OCI-LY3 (cell line): ENCODE measurements around the gene GLB1L3.

Experiments used
- H2AFZ ChIP-seq: fragments of 200-600, 300-600 bp; shearing (Covaris generic); 2 replicates; pipeline ENCODE4 v1.6.0; 2014; ENCODE audit warnings: antibody characterized with exemption, low read depth, low read length
- H3K27ac ChIP-seq: fragments of 200-600, 300-600 bp; sonication (generic); 2 replicates; pipeline ENCODE4 v1.5.1; 2014; ENCODE audit warnings: mild to moderate bottlenecking, low read length, moderate library complexity, mixed read lengths
- H3K27me3 ChIP-seq: fragments of 200-600, 300-600 bp; sonication (generic); 2 replicates; pipeline ENCODE4 v1.6.1; 2014; ENCODE audit warnings: low read depth, low read length, mixed read lengths
- H3K36me3 ChIP-seq: fragments of 200-600, 300-600 bp; sonication (generic); replicated peaks from 2 replicates; pipeline ENCODE3; 2014; ENCODE audit warnings: low read depth, low read length, mixed read lengths
- H3K4me1 ChIP-seq: fragments of 300-600, 200-600 bp; sonication (generic); 2 replicates; pipeline ENCODE4 v1.6.1; 2014; ENCODE audit warnings: low read length, mixed read lengths
- H3K4me2 ChIP-seq: fragments of 200-600, 300-600 bp; sonication (generic); 2 replicates; pipeline ENCODE4 v1.6.1; 2014; ENCODE audit warnings: low read length, mixed read lengths
- H3K4me3 ChIP-seq: fragments of 300-600, 200-600 bp; sonication (generic); 2 replicates; pipeline ENCODE4 v1.5.1; 2014; ENCODE audit warnings: antibody characterized with exemption, mild to moderate bottlenecking, low read length, moderate library complexity
- H3K79me2 ChIP-seq: fragments of 300-600, 200-600 bp; shearing (Covaris generic); 2 replicates; pipeline ENCODE4 v1.6.1; 2014; ENCODE audit warnings: mild to moderate bottlenecking, low read length, mixed read lengths
- H3K9ac ChIP-seq: fragments of 300-600, 200-600 bp; shearing (Covaris generic); 2 replicates; pipeline ENCODE4 v1.6.0; 2014; ENCODE audit warnings: mild to moderate bottlenecking, low read length, moderate library complexity
- H3K9me3 ChIP-seq: fragments of 200-600, 300-600 bp; shearing (Covaris generic); 2 replicates; pipeline ENCODE4 v1.6.1; 2014; ENCODE audit warnings: low read length, mixed read lengths; ENCODE audit not compliant: insufficient read depth
- H4K20me1 ChIP-seq: fragments of 200-600, 300-600 bp; sonication (generic); 2 replicates; pipeline ENCODE4 v1.6.1; 2016; ENCODE audit warnings: low read length, mixed read lengths; ENCODE audit not compliant: insufficient read depth
- CTCF ChIP-seq: fragments of 200-600, 300-600 bp; sonication (generic); IDR thresholded peaks from 2 replicates; pipeline ENCODE4 v1.5.1; 2014; ENCODE audit warnings: antibody characterized with exemption, low read length, low read depth
- EZH2phosphoT487 ChIP-seq: fragments of 200-600 bp; shearing (Covaris generic); IDR thresholded peaks from 2 replicates; pipeline ENCODE4 v1.6.1; 2018; ENCODE audit warnings: antibody characterized with exemption, mixed run types, low read depth

GLB1L3 gene

GRCh38 chr11:134275534-134276395 lies at the start of gene GLB1L3:
Gene GLB1L3, plus strand, starts transcription at chr11:134276379. Its CDS starts 362 bp downstream, at chr11:134276741.
- TF ChIP-seq CTCF = no peak
- no peak for TF ChIP-seq EZH2phosphoT487
- Histone ChIP-seq H3K4me1 (no peaks in the 10 kb centered on the region), H3K27me3 (peaks cover 8% of the 10 kb centered on the region), H3K36me3 (no peaks in the 10 kb centered on the region), H3K9ac (no peak within 1 kb of the TSS), H3K79me2 (no peaks in the 10 kb centered on the region), H3K4me2 (no peak within 1 kb of the TSS), H2AFZ (no peak within 1 kb of the TSS), H4K20me1 (no peaks in the 10 kb centered on the region), H3K4me3 (no peak within 1 kb of the TSS), H3K9me3 (no peaks in the 10 kb centered on the region), H3K27ac (no peak within 1 kb of the TSS)

- no peak overlapping the region for H3K4me2 ChIP-seq
- H3K9ac ChIP-seq = no peak overlapping the region
- no peaks in the 10 kb centered on the region for H3K9me3 ChIP-seq
- H3K79me2 ChIP-seq = peaks cover 58% of the 10 kb centered on the region
- H4K20me1 ChIP-seq = peaks cover 74% of the 10 kb centered on the region
- no peak overlapping the region for H3K27ac ChIP-seq
- H3K36me3 ChIP-seq = peaks cover 26% of the 10 kb centered on the region
- H3K4me3 ChIP-seq = no peak overlapping the region
- H3K4me1 ChIP-seq = peaks cover 32% of the 10 kb centered on the region
- no peak overlapping the region for H2AFZ ChIP-seq
- TF ChIP-seq CTCF (no peak), EZH2phosphoT487 (no peak)
- peaks cover 20% of the 10 kb centered on the region for H3K27me3 ChIP-seq
These were observed 49.3 kb upstream of the GLB1L3 start for GRCh38 chr11:134226806-134227325.

GRCh38 chr11:134228625-134229024 lies 47.6 kb upstream of the GLB1L3 start:
- H4K20me1 ChIP-seq = peaks cover 77% of the 10 kb centered on the region
- no peak for TF ChIP-seq CTCF
- no peak for TF ChIP-seq EZH2phosphoT487
- H3K27me3 ChIP-seq = peaks cover 20% of the 10 kb centered on the region
- no peak overlapping the region for H3K27ac ChIP-seq
- H3K9ac ChIP-seq = no peak overlapping the region
- peaks cover 46% of the 10 kb centered on the region for H3K79me2 ChIP-seq
- H3K4me1 ChIP-seq = peaks cover 24% of the 10 kb centered on the region
- H3K36me3 ChIP-seq = peaks cover 21% of the 10 kb centered on the region
- H3K4me3 ChIP-seq = no peak overlapping the region
- H2AFZ ChIP-seq = no peak overlapping the region
- peak overlapping the region; percentile 5; the same call in 1 of the 2 replicates for H3K4me2 ChIP-seq
- no peaks in the 10 kb centered on the region for H3K9me3 ChIP-seq

GRCh38 chr11:134229126-134229790 lies 46.9 kb upstream of the GLB1L3 start:
- Histone ChIP-seq H3K9ac (no peak overlapping the region), H3K27me3 (peaks cover 20% of the 10 kb centered on the region), H3K4me2 (no peak overlapping the region), H3K4me1 (peaks cover 24% of the 10 kb centered on the region), H2AFZ (no peak overlapping the region), H3K36me3 (peaks cover 21% of the 10 kb centered on the region), H3K27ac (no peak overlapping the region), H3K4me3 (no peak overlapping the region), H4K20me1 (peaks cover 81% of the 10 kb centered on the region), H3K79me2 (peaks cover 44% of the 10 kb centered on the region), H3K9me3 (no peaks in the 10 kb centered on the region)
- TF ChIP-seq EZH2phosphoT487 = no peak
